Psoas muscle (tissue), 8 donors: ENCODE measurements around the gene TXK. TPM values are rescaled to one million over a fixed set of nuclear protein-coding genes. Genes with fewer than 3 reads are reported as not detected.

ENCODE experiments used
- ATAC-seq, 4 donors: fragments of 200-7000 bp; cut with Tn5 transposase; one replicate each; pipeline ENCODE4 v1.9.1; 2020; ENCODE audit warnings: moderate library complexity in 3 of 4, mild to moderate bottlenecking in 2 of 4
- DNase-seq, 2 donors: peaks; one replicate each; pipeline ENCODE4 v3.0.0-alpha.2; 2020
- H3K27ac ChIP-seq: fragments of 200-600 bp; one replicate; pipeline ENCODE4 v1.8.0; 2022
- H3K27me3 ChIP-seq, 3 donors: fragments of 200-600 bp in 1 of 3; one replicate each; pipeline versions ENCODE4 v1.6.1 to v1.8.0; 2013 to 2022; ENCODE audit warnings: low read length in 2 of 3, mild to moderate bottlenecking in 2 of 3, moderate library complexity in 1 of 3; ENCODE audit not compliant: insufficient read depth in 3 of 3
- H3K36me3 ChIP-seq, 2 donors: fragments of 200-600 bp in 1 of 2; one replicate each; pipeline versions ENCODE4 v1.6.1 to v1.8.0; 2013 to 2022; ENCODE audit warnings: low read depth in 1 of 2, mild to moderate bottlenecking in 1 of 2, moderate library complexity in 1 of 2; ENCODE audit not compliant: insufficient read depth in 1 of 2
- H3K4me1 ChIP-seq: fragments of 200-600 bp; one replicate; pipeline ENCODE4 v1.8.0; 2022
- H3K4me3 ChIP-seq: fragments of 200-600 bp; one replicate; pipeline ENCODE4 v1.8.0; 2022; ENCODE audit warnings: mild to moderate bottlenecking
- H3K9me3 ChIP-seq: fragments of 200-600 bp; one replicate; pipeline ENCODE4 v1.8.0; 2022
- WGBS, 3 donors: extraction: QIAGEN DNeasy Blood & Tissue Kit; methylation state at CpG; one replicate each; pipeline versions ENCODE4 v1.1.6 to v1.1.7; 2013; 5-methylcytosine and 5-hydroxymethylcytosine counted together
- intact Hi-C, 2 donors: fragments of 100-400 bp; cut with DNase I; formaldehyde crosslinking; loops; one replicate each; pipeline versions ENCODE4 v1.11.0 to v1.14.2; 2022
- polyA plus RNA-seq, 3 donors: library from polyadenylated mRNA; stranded (reverse); fragments of 200-250 nt; gene quantifications; one replicate each; pipeline ENCODE4 v1.2.3, GENCODE V29; 2013
- total RNA-seq, 4 donors: library from RNA; stranded (reverse); fragmentation: NEBNext Ultra II Directional in 2 of 4; extraction: Animal tissue kit (Norgen Biotek cat#: 25700) in 2 of 4; gene quantifications; one replicate each; pipeline versions ENCODE4 v1.2.1 to v1.2.4, GENCODE V29; 2021 to 2023
- TF ChIP-seq, protein P1 (sequence below): fragments of 200-600 bp; IDR thresholded peaks from one replicate; pipeline ENCODE4 v1.8.0; 2022; ENCODE audit warnings: antibody characterized with exemption
- donor health status: healthy with polysubstance abuse.
- donor health status: DM: no; HTN: no; CAD: no; lungs with moderate emphysema.
- donor health status: Bipolar disorder and iron deficiency.
- donor health status: healthy.
- donor health status: DM: yes; HTN: yes; CAD: no.
- donor health status: DM: no; HTN: no; CAD: no.
- donor health status: DM: no; HTN: no; CAD: no.
- donor health status: DM: yes; HTN: yes; CAD: no.

TXK gene
- total and polyA plus RNA-seq, 7 donors, result 0.07 to 0.52 (median 0.21) TPM; not detected in 1

DNA sequence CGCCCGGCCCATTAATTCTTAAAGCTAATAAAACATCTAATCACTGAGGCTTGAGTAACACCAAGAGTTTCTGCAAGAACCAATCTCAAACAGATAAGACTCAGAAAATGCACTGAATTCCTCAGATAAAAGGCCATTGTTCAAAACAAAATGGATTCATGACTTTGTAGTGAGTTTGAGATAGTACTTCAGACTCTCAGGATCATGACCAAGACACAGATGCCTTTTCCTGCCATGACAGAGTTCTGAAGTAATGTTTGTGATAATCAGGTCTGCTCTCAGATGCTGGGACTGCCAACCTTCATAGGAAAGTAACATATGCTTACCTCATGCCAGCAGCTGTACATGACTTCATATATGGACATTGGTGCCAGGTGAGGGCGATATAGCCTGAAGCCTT, 62.9 kb downstream of the TXK start:
- Histone ChIP-seq H3K4me1 (no peaks in the 10 kb centered on the region), H3K27ac (no peak overlapping the region), H3K27me3 (no peaks in the 10 kb centered on the region), H3K4me3 (no peak overlapping the region), H3K9me3 (no peaks in the 10 kb centered on the region), H3K36me3 (no peaks in the 10 kb centered on the region)
- no peak for DNase-seq
- no peak for ATAC-seq
- TF ChIP-seq, protein P1, sequence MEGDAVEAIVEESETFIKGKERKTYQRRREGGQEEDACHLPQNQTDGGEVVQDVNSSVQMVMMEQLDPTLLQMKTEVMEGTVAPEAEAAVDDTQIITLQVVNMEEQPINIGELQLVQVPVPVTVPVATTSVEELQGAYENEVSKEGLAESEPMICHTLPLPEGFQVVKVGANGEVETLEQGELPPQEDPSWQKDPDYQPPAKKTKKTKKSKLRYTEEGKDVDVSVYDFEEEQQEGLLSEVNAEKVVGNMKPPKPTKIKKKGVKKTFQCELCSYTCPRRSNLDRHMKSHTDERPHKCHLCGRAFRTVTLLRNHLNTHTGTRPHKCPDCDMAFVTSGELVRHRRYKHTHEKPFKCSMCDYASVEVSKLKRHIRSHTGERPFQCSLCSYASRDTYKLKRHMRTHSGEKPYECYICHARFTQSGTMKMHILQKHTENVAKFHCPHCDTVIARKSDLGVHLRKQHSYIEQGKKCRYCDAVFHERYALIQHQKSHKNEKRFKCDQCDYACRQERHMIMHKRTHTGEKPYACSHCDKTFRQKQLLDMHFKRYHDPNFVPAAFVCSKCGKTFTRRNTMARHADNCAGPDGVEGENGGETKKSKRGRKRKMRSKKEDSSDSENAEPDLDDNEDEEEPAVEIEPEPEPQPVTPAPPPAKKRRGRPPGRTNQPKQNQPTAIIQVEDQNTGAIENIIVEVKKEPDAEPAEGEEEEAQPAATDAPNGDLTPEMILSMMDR, result no peak
- 94 to 95% (median 94%) methylated on average over 3 of the region's 3 CpGs for WGBS, 3 donors
- intact Hi-C loops, result no loop called here

DNA sequence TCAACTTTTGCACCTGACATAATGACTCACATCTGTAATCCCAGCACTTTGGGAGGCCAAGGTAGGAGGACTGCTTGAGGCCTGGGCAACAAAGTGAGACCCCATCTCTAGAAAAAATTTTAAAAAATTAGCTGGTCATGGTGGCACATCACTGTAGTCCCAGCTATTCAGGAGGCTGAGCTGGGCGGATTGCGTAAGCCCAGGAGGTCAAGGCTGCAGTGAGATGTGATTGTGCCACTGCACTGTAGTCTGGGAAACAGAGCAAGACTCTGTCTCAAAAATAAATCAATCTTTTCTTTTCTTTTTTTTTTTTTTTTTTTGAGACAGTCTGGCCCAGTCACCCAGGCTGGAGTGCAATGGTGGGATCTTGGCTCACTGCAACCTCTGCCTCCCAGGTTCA, 65.0 kb downstream of the TXK start:
- ATAC-seq (no peak), DNase-seq (no peak)
- H3K9me3 ChIP-seq, result no peaks in the 10 kb centered on the region
- H3K27ac ChIP-seq, result no peak overlapping the region
- no peaks in the 10 kb centered on the region for H3K27me3 ChIP-seq
- TF ChIP-seq, protein P1, result no peak
- H3K4me1 ChIP-seq, result no peaks in the 10 kb centered on the region
- H3K4me3 ChIP-seq, result no peak overlapping the region
- intact Hi-C loops, result no loop called here
- WGBS, 3 donors, result 47 to 72% (median 71%) methylated on average over 2 of the region's 2 CpGs
- H3K36me3 ChIP-seq, result no peaks in the 10 kb centered on the region

DNA sequence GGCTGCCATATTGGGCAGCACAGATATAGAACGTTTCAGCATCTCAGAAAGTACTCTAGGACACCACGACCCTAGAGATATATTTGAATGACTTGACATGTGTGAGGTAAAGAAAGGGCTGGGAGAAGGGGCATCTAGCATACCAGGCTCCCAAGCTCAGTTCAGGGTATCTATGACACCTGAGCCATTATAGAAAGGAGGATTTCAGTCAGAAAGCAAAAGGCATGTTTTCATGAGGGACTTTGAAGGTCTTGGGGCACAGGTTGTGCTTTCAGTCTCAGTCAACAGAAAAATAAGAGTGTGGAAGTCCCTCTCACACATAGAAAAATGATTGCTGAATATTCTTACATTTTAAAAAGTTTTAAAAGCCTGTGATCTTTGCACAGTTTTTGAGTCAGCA, 65.9 kb downstream of the TXK start:
- TF ChIP-seq, protein P1, result no peak
- H3K36me3 ChIP-seq, result no peaks in the 10 kb centered on the region
- no peak overlapping the region for H3K27ac ChIP-seq
- no peak for ATAC-seq
- H3K4me3 ChIP-seq, result no peak overlapping the region
- H3K9me3 ChIP-seq, result no peaks in the 10 kb centered on the region
- no peaks in the 10 kb centered on the region for H3K4me1 ChIP-seq
- H3K27me3 ChIP-seq, result no peaks in the 10 kb centered on the region
- WGBS, 3 donors, result 70 to 74% (median 73%) methylated on average over 2 of the region's 2 CpGs
- DNase-seq, result no peak
- intact Hi-C loops, result no loop called here

DNA sequence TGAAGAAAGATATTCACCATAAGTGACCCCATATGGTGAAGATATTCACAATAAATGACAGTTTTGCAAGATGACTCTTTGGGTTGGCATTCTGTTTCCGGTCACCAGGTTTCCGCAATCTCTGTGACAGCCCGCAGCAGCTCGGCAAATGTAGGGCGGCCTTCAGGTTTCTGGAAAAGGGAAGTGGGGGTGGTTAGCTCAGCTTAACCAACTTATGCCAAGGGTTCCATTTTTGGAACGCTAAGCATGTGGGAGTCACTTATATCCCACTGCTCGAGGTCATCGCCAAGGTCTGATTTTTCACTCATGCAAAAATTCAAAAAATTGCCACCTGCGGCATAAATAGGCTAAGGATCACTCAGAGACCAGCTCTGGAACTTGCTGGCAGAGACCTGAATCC, 66.5 kb downstream of the TXK start:
- Histone ChIP-seq H3K27me3 (no peaks in the 10 kb centered on the region), H3K27ac (no peak overlapping the region), H3K36me3 (no peaks in the 10 kb centered on the region), H3K4me1 (no peaks in the 10 kb centered on the region), H3K4me3 (no peak overlapping the region), H3K9me3 (no peaks in the 10 kb centered on the region)
- ATAC-seq, result no peak
- 85 to 90% (median 90%) methylated on average over 9 of the region's 9 CpGs for WGBS, 3 donors
- intact Hi-C loops, result no loop called here
- no peak for DNase-seq
- TF ChIP-seq, protein P1, result no peak

DNA sequence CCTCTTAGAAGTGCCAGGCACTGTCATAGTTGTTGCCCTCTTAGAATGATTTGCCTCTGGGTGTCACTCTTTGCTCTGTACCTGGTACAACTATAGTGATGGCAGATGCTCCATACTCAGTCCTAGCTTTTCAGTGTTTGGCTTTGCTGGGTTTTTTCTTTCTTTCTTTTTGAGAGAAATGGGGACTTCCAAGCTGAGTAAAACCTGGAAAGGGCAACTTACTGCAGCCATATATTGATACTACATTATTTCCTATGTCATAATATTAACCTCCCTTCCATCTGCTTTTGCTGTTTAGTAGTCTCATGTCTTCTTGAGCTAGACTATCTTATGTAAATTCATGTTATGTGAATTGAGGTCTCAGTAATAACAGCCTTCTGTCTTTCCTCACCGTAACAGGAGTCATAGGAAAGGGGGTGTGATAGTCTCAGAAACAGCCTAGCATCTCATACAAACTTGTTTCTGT, 68.4 kb downstream of the TXK start:
- 94 to 100% (median 95%) methylated on average over 1 of the region's 1 CpG for WGBS, 3 donors

More for the DNA sequence above, 68.4 kb downstream of the TXK start:
- TF ChIP-seq, protein P1, result no peak
- Histone ChIP-seq H3K4me1 (no peaks in the 10 kb centered on the region), H3K27ac (no peak overlapping the region), H3K4me3 (no peak overlapping the region), H3K27me3 (no peaks in the 10 kb centered on the region), H3K9me3 (peaks cover 3% of the 10 kb centered on the region), H3K36me3 (no peaks in the 10 kb centered on the region)
- intact Hi-C loops, result no loop called here
- DNase-seq, result no peak
- ATAC-seq, result no peak
